T follicular helper cell (primary cell): ENCODE results near the gene HRC.

Source experiments
- DNase-seq: peaks from one replicate; pipeline ENCODE4 v3.0.0-alpha.2; 2020; ENCODE audit warnings: low read depth

The HRC gene

DNA sequence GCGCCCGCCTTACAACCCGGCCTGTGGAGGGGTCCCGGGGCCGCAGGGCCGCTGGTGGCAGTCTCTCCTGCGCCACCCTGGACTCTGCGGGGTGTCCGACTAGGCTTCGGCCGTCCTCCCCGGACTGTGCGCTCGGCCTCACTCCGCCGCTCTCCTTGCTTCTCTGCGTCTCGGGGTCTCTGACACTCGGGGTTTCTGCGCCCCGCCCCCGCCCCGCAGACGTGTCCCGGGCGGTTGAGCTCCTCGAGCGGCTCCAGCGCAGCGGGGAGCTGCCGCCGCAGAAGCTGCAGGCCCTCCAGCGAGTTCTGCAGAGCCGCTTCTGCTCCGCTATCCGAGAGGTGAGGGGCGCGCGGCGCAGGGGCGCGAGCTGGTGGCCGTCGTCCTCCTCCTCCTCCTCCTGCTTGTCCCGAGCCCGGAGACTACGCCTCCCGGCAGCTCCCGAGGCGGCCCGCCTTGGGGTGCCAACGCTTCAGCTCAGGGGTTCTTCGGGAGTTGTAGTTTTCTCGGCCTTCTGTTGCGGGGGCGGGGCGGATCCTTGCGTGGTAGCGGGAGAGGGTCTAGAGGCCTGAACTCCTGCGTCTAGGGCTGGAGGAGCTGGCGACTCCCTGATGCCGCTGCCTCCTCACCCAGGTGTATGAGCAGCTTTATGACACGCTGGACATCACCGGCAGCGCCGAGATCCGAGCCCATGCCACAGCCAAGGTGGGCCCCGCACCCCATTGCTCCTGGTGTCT, 40.4 kb downstream of the HRC start:
- peak; percentile 24 for DNase-seq

DNA sequence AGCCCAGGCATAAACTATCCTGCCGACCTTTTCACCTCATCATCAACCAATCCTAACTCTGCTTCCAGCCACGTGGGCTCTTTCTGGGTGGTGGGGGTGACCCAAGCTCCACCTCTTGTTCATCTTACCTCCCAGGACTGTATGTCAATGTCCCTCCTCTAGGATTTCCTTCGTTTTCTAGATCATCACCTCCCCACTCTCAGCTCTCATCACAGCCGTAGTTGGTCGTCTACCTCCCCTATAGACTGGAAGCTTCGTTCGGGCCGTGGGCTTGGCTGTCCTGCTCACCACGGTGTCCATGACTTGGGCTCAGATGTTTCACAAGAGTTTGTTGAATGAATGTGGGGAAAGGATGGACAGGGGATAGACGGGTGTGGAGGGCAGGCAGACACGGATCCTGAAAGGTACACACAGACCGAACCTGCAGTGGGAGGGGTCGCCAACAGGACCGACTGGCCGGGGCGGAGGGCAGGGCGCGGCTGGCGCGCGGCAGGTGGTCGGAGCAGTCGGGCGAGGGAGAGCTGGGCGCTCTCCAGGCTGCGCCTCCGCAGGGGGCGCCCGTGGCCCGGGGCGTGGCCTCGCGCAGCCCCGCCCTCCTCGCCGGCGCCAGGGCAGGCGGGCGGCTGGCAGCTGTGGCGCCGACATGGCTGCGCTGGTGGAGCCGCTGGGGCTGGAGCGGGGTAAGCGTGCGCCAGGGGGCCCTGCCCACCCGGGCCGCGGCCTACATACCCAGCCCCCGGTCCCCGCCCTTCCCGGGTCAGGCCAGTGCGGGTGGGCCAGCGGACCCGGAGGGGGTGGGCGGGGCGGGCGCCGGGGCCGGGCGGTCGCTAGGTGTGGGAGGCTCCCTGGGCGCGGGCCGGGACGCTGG, 41.2 kb downstream of the HRC start, which contains the start of gene LIN7B:
TSS of gene LIN7B (plus strand) at position 609 of the 868 bp plus-strand sequence. CDS start at position 644, 35 bp downstream.
- DNase-seq: peak; percentile 68

DNA sequence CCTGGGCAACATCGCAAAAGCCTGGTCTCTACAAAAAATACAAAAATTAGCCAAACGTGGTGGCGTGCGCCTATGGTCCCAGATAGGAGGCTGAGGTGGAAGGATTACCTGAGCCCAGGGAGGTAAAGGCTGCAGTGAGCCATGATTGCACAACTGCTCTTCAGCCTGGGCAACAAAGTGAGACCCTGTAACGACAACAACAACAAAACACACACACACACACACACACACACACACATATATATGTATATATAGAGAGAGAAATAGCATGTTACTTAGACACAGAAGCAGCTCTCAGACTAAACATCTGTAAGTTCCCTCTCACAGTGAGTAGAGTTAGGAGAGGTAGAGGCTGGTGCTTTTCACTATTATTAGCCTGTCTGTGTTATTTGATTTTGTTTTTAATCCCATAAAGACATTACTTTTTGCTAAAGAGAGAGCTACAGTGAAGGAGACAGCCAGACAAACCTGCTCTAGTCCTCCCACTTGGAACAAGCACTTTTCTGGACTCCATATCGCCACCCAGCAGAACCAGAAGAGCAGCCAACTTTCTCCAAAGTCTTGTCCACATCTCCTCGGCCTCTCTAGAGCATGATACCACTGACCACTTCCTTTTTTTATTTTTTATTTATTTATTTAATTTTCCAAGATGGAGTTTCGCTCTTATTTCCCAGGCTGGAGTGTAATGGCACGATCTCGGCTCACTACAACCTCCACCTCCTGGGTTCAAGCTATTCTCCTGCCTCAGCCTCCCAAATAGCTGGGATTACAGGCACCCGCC, 43.8 kb downstream of the HRC start:
- no peak for DNase-seq

DNA sequence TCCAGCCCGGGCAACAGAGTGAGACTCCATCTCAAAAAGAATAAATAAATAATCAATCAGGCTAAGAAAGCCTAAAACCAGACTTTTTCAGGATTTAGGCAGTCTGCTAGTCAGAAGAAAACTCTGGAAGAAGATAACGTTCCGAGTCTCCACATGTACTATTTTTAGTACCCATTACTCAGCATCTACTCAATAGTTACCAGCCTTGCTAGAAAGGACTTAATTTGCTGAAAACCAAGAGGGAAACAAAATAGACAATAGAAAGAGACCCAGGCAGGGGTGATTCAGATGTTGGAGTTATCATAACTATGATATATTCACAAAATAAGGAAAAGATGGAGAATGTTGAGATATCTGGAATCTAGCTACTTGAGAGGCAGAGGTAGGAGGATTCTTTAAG, 44.6 kb downstream of the HRC start:
- no peak for DNase-seq

DNA sequence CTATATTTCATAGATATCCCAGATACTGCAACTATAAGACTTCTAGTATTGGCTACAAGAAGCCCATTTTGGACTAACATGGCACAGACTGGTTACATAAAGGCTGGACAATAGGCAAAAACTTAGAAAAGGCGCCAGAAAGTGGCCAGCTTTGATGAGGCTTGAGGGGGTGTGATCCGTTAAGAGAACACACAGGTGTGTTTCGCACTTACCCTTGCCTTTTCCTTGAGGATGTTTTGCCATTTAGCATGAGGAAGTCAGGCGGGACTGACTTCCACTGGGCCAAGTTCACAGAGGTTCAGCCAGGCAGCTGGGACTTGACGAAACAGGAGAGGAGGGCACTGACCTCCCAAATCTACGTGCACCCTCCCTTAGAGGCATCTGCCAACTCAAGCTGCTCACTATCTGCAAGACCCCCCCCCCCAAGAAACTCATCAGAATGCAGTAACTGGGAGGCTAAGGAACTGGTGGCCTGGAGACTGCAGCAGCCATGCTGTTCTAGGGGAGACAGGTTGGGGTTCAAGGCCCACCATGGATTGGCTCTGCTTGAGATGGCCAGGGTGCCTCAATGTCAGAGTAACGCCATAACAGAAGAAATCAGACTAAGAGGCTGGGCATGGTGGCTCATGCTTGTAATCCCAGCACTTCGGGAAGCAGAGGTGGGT, 45.5 kb downstream of the HRC start:
- no peak for DNase-seq

DNA sequence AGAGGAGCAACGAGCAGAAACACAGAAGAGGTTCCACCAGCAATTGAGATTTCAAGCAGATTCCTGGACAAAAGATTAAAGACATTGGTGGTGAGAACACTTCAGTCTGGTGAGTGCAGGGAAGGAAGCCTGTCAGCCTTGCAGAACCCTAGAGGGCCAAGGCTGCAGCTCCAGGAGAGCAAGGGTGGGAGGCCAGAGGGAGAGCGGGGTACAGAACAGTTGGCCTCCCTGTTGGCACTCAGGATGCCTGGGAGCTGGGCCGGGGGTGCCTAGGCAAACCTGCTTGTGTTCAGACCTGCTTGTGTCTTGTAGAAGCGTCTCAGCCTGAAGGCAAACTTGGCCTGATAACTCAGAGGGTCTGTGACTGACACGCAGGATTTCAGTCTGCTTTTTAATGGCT, 46.1 kb downstream of the HRC start:
- DNase-seq: no peak

DNA sequence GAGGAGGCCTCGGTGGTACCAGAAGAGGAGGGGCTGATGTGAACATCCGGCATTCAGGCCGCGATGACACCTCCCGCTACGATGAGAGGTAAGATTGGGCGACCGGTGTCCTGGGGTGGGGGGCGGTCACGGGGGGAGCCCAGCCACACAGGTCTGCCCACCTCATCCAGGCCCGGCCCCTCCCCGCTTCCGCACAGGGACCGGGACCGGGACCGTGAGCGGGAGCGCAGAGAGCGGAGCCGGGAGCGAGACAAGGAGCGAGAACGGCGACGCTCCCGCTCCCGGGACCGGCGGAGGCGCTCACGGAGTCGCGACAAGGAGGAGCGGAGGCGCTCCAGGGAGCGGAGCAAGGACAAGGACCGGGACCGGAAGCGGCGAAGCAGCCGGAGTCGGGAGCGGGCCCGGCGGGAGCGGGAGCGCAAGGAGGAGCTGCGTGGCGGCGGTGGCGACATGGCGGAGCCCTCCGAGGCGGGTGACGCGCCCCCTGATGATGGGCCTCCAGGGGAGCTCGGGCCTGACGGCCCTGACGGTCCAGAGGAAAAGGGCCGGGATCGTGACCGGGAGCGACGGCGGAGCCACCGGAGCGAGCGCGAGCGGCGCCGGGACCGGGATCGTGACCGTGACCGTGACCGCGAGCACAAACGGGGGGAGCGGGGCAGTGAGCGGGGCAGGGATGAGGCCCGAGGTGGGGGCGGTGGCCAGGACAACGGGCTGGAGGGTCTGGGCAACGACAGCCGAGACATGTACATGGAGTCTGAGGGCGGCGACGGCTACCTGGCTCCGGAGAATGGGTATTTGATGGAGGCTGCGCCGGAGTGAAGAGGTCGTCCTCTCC, 47.4 kb downstream of the HRC start:
- DNase-seq: no peak

DNA sequence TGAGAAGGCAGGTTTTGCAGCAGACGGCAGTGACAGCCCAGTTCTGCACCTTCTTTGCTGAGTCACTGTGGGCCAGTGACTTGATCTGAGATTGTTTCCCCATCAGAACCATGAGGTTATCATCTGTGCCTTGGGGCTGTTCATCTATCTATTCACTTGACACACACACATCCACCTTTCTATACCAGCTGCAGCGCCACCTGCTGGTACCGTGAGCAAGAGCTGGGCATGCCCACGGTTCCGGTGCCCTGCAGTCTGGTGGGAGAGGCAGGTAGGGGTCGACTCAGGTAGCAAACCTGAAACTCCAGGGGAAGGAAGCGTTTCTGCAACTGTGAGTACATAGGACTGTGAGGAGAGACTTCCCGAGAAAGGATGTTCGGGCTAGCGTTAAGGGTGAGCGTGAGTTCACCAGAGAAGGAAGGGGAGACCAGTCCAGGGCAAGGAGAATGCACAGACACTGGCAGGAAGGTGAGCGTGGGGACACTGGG, 48.5 kb downstream of the HRC start:
- peak; percentile 47 for DNase-seq

DNA sequence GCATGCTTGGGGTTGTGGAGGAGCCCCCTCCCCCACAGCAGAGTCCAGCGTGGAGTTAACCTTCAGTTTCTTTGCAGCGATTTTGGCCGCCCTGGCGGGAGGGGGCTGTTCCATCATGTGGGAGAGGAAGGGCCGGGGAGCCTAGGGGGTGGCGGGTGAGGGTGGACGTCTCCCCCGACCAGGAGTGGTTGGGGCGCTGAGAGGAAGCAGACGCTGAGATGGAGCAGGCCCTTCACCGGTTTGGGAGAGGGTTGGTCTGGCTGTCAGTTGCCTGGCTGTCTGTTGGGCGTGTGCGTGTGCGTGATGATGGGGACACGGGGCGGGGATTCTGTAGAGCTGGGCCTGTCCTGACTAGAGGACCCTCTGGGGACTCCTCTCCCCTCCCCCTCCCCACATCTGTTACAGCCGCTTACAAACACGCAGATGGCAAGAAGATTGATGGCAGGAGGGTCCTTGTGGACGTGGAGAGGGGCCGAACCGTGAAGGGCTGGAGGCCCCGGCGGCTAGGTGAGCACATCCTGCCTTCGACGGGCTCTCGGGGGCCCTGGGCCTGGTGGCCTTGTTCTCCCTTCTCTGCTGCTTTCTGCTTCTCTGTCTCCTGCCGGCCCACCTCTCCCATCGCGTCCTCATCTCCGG, 50.8 kb downstream of the HRC start:
- no peak for DNase-seq

DNA sequence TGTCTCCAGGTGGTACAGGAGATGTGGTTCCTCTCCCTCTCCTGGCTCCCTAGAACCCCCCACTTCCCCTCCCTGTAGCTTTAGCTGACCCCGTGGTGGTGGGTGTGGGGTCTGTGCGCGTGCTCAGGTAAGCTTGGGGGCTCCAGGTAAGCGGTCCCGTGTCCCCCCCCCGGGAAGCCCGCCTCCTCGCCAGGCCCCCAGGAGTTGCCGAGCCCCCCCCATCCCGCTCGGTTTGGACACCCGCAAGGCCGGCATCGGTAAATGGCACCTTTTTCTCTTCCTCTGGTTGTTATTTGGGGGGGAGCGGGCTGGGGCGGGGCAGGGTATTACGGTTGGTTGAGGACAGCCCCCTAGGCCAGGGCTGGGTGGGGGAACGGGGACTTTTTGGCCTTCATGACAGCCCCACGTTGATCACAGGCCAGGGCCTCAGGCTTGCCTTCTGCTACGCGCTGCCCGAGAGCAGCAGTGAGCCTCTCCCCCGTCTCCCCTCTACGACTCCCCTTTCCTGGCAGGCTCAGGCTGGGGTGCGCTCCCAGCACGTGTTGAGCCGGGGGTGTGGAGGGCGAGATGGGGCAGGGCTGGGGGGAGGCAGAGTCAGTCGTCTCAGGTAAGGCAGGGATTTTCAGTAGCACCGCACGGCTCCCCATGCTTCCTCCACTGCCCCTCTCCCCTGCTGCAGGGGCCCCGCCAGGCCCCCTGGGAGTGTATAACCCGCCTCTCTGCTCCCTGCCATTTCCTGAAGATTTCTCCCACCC, 51.7 kb downstream of the HRC start:
- DNase-seq: no peak

DNA sequence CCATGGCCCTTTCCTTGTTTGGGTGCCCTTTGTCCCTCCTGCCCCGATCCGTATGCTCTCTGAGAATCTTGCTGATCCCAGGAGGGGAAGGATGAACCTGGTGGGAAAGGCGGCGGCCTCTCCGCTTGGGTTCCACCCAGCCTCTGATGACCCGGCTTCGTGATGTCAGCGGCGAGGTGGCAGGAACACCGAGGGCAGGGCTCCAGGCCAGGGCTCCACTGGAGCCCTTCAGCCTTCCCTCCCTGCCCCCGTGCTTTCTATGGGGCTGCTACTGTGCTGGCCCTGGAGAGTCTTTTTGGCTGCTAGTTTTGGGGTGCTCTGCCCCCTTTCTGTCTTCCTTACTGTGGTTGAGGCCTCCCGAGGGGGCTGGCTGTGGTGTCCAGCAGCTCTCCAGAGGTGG, 52.9 kb downstream of the HRC start:
- no peak for DNase-seq
